ENCODE results near the gene DENND1A.

The DENND1A gene

DNA sequence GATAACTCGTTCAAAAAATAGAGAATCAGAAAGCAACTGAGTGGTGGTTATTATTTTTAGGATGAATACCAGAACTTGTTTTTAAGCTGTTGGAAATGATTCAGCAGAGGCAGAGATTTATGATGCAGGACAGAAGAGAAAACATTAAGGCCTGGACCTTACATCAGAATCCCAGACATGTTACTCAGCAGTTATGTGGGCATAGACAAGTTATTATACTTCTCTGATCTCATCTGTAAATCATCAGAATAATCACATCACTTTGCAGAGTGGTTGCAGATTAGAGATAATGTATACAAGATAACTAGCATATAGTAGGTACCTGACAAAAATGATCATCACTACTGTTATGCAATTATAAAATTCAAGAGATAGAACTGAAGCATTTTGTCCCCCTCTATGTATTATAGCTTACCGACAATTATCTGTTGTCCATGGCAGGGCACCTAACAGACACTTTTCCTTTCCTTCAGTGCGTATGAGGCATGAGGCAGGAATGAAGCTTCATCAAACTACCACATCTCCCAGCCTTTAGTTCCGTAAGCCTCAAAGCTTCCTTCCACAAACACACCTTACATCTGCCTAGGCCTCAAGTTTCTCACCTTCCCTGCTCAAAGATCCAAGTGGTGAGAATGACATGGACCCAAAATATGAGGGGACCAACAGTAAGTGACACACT is 165.9 kb downstream of the DENND1A start:
- no peak for DNase-seq (ENCODE audit: insufficient read length, low spot score)
- TF ChIP-seq, protein P1, sequence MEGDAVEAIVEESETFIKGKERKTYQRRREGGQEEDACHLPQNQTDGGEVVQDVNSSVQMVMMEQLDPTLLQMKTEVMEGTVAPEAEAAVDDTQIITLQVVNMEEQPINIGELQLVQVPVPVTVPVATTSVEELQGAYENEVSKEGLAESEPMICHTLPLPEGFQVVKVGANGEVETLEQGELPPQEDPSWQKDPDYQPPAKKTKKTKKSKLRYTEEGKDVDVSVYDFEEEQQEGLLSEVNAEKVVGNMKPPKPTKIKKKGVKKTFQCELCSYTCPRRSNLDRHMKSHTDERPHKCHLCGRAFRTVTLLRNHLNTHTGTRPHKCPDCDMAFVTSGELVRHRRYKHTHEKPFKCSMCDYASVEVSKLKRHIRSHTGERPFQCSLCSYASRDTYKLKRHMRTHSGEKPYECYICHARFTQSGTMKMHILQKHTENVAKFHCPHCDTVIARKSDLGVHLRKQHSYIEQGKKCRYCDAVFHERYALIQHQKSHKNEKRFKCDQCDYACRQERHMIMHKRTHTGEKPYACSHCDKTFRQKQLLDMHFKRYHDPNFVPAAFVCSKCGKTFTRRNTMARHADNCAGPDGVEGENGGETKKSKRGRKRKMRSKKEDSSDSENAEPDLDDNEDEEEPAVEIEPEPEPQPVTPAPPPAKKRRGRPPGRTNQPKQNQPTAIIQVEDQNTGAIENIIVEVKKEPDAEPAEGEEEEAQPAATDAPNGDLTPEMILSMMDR (IDR thresholded peaks at IDR 0.05; ENCODE audit: insufficient read depth, missing control alignments) = no peak
- FAIRE-seq = no peak

DNA sequence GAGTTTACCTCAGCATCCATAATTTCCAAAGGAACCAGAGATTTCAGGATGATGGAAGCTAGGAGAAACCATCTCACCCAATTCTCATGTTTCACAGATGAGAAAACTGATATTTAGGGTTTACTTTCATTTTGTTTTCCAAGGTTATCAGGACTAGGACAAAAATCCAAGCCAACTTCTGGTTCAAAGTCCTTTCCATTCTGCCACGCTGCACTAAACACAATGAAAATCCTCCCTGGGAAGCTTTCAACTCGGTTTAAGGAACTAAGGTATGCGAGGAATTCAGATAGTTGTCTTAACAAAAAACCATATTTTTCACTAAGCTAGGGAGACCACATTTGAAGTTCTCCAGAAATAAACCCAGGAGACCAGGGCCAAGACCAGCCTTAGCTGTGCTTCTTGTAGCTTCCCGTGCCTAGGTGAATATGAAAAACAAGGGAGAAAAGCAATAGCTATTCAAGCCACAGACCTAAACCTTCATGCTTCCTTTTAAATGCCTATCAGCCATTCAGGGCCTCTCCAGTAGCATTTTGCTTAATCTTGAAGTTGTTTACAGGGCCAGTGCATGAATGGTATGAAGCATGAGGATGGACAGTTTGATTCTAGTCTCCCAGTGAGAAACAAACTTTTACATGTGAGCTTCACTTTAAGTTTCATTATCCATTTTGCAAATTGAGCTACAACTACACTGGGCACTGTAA is 167.9 kb downstream of the DENND1A start:
- FAIRE-seq (no peak), DNase-seq (ENCODE audit: insufficient read length, low spot score) (no peak)
- TF ChIP-seq, protein P1 (IDR thresholded peaks at IDR 0.05; ENCODE audit: insufficient read depth, missing control alignments) = no peak

DNA sequence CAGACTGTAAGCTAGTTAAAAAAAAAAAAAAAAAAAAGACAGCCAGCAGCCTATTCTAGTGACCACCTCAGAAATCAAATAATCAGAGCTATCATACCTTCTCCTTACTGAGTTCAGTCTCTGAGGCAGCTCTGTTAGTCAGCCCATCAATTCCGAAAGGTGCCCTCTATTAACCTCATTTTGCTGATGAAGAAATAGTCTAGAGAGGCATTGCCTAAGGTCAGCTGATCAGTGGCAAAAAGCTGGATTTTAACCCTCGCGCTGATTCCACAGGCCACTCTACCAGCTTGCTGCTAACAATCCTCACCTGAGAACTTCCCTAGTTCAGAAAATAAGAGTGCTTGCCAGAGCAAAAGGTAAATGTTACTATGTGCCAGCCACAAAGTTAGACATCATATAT is 172.0 kb downstream of the DENND1A start:
- DNase-seq (ENCODE audit: insufficient read length, low spot score) = no peak
- TF ChIP-seq, protein P1 (IDR thresholded peaks at IDR 0.05; ENCODE audit: insufficient read depth, missing control alignments) = no peak
- FAIRE-seq = no peak

DNA sequence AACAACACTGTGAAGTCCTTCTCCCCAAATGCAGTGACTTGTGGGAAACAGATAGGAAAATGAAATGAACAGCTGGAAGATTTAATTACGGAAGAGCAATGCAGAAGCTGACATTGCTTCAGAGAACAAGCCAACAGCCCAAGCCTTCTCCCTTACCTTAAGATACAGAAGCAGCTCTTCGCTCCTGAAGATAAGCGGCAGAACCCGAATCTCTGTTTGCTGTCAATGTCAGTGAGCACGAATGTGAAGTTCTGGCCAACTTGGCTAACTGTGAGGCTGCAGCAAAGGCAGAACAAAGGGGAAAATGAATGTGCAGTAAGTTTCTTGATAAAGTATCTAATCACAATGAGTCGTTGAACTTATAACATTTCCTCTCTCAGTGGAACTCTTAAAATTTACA is 172.4 kb downstream of the DENND1A start:
- TF ChIP-seq, protein P1 (IDR thresholded peaks at IDR 0.05; ENCODE audit: insufficient read depth, missing control alignments) = no peak
- FAIRE-seq (no peak), DNase-seq (ENCODE audit: insufficient read length, low spot score) (no peak)

DNA sequence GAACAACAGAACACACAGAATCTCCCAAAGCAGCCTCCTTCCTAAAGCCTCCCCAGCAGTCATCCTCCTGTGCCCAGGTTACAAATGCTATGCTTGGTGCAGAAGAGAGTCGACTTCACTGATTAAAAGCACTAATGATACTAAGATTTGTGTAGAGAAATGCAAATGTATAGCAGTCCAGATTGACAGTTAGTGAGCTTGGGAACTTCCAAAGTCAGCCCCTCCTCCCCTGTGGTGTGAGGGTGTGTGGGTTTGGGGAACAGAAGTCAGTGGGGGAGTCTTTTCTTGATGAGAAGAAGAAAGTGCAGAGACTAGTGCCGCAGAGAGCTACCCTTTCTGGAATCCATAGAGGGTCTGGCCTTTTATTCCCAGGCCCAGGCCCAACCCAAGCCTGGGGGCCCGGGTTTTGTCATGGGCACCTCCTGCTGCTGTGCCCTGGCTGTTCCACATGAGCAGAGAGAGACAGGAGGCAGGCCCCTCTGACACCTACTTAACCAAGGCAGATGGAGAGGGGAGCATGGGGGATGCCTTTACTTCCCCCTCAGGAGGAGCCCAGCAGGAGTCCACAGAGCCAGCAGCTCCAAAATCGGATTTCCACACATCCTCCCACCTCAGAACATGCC is 173.3 kb downstream of the DENND1A start:
- no peak for DNase-seq (ENCODE audit: insufficient read length, low spot score)
- TF ChIP-seq, protein P1 (IDR thresholded peaks at IDR 0.05; ENCODE audit: insufficient read depth, missing control alignments) = no peak
- no peak for FAIRE-seq

DNA sequence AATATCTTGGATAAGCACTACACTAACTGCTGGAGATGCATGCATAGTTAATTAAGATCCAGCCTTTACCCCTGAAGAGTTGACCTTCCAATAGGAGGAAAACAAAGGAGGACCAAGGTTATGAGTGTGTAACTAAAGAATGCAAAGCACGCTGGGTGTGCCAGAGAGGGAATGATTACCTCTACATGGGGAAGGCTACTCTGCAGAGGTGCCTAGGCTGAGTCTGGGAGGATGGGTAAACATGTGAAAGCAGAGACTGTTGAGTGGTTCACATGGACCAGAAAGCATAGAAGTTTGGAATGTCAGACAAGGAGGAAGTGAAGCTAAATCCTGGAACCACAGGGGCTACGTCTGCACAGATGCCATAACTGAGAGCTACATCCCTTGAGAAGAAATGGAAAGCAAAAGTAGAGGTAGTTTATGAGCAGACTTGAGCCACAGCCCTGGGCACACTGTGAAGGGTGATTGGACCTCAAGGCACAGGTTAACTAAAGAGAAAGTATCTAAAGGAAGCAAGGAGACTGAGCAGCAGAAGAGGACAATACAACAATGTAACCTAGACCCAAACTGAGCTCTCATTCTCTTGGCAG is 176.2 kb downstream of the DENND1A start:
- DNase-seq (ENCODE audit: insufficient read length, low spot score) = no peak
- no peak for FAIRE-seq
- TF ChIP-seq, protein P1 (IDR thresholded peaks at IDR 0.05; ENCODE audit: insufficient read depth, missing control alignments) = no peak

Measured in D721Med (cell line).